Inferior parietal cortex (tissue), 1 donor: ENCODE data around the gene COL6A1.
"Not testable (repeated sequence)": the region's sequence is repeated elsewhere in the genome, so short reads cannot be mapped to it uniquely, and the experiment has no call there.

Source experiments
- DNase-seq: peaks from one replicate; pipeline ENCODE4 v3.0.0-alpha.2; 2016; ENCODE audit errors: extremely low spot score

Gene COL6A1

DNA sequence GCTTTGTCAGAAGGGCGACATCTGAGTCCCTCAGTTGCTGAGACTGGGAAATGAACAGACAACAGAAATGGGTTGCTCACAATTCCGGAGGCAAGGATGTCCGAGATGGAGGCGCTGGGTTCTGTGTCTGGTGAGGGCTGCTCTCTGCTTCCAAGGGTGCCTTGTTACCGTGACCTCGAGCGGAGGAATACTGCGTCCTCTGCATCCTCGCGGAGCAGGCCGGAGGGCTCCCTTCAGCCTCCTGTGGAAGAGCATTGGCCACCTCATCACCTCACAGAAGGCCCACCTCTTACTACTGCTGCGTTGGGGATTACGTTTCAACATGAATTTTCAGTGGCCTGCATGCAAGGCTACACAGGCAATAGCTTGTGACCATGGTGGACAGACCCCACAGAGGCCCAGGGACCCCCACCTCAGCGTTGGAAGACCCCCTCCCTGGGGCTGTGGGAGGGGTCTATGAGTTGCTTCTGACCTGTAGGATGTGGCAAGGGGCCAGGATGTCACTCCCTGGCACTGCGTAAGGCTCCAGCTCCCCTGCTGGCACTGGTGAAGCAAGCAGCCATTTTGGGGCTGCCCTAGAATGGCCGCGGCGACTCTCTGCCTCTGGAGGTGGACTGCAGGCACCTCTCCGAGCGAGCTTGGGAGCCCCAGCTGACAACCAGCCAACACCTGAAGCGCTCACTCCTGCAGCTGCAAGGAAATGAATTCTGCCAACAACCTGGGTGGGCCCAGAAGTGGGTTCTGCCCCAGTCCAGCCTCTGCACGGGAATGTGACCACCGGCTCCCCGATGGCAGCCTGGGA is 36.3 kb upstream of the COL6A1 start:
- DNase-seq = no peak

DNA sequence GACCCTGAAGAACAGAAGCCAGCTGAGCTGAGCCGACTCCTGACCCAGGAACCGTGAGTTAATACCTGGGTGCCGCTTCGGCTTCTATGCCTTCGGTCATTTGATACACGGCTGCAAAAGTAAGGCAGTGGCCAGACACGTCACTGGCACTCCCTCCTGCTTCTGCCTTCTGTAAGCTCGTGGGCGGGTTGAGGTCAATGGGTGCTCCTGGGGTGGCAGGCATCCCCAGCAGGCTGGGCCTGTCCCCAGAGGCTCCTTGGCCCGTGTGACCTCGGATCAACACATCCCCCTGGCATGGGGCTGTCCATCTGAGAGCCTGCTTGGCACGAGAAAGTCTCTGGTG is 35.7 kb upstream of the COL6A1 start:
- DNase-seq = no peak

GRCh38 chr21:45947296-45947695 is 34.3 kb upstream of the COL6A1 start:
- DNase-seq = no peak

DNA sequence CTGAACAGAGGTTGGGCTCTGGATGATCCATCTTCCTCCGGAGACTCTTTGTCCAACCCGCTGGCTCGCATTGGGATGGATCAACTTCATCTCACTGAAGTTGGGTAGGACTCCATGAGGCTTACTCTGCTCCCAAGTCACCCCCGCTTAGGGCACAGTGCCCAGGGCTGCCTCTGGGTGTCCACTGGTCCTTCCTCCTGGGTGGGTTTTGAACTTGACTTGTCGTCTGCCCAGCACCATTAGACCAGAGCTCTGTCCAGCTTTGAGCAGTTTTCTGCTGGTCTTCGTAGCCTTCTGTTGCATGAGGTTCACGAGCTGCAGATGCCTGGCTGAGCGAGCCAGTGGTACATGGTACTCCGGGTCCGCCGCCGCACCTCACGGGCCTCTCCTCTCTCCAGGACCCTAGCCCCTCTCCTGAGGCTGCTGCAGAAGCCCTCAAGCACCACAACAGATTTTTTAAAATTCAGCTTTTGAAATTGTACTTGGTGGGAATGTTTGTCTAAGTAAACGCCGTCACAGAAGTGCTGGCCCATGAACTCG is 33.8 kb upstream of the COL6A1 start:
- DNase-seq = no peak

DNA sequence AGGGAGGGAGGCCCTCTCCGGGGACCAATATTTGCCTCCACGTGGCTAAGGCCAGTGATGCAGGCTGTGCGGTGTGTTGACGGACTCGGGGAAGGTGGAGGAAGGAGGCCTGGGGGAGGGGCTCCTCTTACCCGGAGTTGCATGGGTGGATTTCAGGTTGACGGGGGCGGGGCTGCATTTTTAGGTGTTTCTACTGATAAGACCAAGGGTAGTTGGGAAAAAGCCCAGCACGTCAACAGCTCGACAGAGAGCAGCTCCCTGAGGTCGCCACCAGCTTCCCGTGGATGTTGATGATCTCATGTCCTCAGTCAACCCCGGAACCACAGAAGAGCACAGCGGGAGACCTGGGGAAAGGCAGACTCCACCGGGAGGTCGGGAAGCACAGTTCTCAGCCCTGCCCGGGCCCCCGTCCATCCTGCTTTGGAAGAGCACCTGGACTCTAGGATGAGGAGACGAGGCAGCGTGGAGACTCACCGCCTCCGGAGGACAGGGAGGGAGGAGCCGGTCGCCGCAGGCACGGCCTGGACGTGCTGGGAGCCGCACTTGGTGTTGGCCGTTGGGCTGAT is 32.9 kb upstream of the COL6A1 start:
- no peak for DNase-seq

GRCh38 chr21:45949928-45950739 is 31.4 kb upstream of the COL6A1 start:
- DNase-seq = no peak

DNA sequence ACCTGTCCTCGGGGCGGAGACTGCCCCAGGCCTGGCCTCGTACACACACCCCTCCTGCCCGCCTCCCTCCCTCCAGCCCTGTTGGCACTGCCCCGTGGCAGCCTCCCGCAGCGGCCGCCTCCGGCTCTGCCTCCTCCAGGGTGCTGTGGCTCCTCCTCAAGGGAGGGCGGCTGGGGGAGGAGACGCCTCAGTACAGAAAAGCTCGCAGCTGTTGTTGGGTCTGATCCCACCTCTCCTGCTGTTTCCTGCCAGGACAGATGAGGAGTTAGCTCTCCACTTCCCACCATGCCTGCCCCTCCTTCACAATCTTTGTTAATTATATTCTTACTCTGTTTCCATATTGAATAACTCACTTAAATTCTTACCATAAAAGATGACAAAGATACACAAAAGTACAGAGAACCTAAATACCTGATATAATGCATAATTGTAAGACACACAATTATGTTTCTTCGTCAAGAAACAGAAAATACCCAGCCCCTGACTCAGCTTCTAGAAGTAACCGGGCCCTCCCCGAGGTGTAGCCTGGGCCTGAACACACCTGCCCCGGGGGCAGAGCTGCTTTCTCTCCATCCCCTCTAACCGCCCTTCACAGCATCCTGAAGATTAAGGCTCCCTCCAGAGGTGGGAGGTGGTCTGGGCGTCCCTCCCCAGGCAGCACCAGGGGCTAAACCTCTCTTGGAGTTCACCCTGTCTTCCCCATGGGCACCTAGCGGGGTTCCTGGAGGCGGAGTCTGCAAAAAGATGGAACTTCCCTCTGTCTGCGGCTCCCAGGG is 30.6 kb upstream of the COL6A1 start:
- no peak for DNase-seq

GRCh38 chr21:45951676-45952075 is 29.9 kb upstream of the COL6A1 start:
- DNase-seq = no peak

- DNase-seq = not testable (repeated sequence)
Observed at GRCh38 chr21:45952527-45952926, 29.0 kb upstream of the COL6A1 start.

DNA sequence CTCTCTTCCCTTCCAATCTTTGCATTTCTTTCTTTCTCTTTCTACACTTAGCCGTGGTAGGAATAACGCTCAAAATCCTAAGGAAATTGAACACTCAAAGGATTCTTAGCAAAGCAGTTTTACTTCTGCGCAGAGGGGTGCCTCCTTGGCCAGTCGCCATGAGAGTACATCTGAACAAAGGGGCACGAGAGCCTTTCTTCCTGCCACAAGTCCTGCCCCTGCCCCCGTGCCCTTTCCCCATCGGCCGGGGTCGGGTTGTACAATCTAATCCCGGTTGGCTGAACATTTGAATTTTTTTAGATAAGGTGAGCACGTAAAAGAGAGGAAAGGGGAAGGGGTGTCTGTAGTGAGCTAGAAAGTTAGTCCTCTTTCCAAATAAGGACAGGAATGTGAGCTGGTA is 28.6 kb upstream of the COL6A1 start:
- no peak for DNase-seq

GRCh38 chr21:45954261-45954660 is 27.3 kb upstream of the COL6A1 start:
- DNase-seq = no peak

DNA sequence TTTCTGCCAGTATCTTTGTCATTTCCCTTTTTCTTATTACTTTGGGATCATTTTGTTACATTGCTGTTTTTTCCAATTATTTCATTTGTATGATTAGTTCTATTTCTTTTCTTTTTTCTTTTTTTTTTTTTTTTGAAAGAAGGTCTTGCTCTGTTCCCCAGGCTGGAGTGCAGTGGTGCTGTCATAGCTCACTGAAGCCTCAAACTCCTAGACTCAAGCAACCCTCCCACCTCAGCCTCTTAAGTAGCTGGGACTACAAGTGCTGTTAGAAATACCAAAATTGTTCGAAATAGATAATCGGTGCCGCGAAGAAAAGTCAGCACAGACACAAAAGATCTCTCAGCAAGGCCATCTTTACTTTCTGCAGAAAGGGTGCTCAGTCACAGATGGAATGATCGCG is 26.6 kb upstream of the COL6A1 start:
- no peak for DNase-seq

- DNase-seq = no peak
Observed at GRCh38 chr21:45957551-45957950, 24.0 kb upstream of the COL6A1 start.

DNA sequence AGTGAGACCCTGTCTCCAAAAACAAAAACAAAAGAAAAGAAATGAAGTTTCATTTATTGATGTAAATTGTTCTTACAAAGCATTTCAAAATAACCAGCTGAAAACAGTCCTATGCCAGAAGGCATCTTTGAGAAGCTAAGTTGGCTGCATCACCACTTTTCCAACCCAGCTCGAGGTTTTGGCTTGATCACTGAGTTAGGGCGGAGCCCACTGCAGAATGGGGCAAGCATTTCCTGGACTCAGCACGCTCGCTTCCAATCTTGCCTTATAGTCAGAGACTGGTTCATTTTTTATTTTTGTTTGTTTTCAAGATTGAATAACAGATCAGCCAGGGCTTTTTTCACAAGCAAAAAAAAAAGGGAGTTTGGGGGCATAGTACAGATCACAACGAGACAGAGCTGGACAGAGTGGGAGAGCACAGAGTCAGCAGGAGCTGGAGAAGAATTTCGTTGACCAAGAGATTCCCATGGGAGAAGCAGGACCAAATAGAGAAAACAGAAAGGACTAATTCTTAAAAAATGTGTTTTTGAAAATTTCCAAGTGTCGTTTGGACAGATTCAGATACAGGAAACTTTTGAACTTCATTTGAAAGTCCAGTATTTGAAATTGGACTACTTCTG is 23.5 kb upstream of the COL6A1 start:
- DNase-seq = no peak

DNA sequence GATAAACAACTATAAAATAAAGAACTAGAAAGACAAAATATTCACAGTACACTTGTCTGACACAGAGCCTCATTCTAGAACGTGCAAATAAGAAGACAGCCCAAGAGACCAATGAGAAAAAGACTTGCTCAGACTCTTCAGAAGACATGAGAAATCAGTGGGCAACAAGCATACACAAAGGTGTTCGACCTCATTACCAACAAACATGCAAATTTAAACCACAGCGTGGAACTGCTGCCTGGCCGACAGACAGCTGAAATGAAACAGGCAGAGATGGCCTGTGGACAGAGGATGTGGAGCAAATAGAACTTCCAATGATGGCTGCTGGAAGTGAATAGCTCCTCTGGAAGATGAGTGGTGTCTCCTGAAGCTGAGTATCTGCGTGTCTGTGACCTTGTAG is 22.4 kb upstream of the COL6A1 start:
- no peak for DNase-seq

- DNase-seq = no peak
Observed at GRCh38 chr21:45959779-45960390, 21.7 kb upstream of the COL6A1 start.

- DNase-seq = not testable (repeated sequence)
Observed at GRCh38 chr21:45961408-45961807, 20.2 kb upstream of the COL6A1 start.

DNA sequence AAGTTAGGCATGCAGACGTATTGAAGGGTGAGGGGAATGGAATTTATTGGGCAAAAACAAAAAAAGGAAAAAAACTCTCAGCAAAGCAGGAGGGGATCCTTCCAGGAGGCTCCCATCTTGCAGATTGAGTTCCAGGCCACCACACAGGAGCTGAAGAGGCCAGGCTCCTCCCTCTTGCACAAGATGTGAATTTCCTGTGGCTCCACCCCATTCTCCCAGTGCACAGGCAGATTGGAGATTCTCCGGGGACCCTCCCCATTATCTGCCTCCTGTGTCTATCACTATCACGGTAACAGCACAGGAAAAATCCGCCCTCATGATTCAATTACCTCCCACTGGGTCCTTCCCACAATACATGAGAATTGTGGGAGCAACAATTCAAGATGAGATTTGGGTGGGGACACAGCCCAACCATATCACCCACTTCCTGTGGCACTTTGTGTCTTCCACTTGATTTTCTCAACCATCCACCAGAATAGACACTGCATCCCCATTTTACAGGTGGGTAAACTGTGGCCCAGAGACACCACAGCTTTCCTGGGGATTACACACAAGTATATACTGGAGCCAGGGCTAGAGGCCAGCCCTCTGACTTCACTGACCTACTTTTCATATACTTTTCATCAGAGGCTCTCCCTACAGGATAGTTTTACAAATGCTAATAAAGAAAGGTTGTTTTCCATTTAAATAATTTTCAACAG is 18.9 kb upstream of the COL6A1 start:
- DNase-seq = no peak

DNA sequence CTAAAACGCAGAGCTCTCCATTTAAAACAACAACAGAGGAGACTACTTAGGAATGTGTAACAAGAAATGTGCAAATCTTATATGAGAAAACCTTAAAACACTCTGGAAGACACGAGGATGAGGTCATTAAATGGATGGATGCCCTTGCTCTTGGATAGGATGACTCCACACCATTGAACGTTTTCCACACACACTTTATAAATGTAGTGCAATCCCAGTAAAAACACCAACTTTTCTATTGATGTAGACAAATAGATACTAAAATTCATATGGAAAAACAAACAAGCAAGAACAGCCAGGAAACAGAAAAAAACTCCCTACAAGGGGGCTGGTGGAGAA is 18.4 kb upstream of the COL6A1 start:
- DNase-seq = no peak

- no peak for DNase-seq
Observed at GRCh38 chr21:45964649-45965048, 16.9 kb upstream of the COL6A1 start.
